Neutrophil (primary cell): ENCODE data around the gene SHC4.

ENCODE experiments used
- H3K27ac ChIP-seq: fragments of 200-600 bp; sonication (generic); 2 replicates; pipeline ENCODE4 v1.5.1; 2016; ENCODE audit warnings: mild to moderate bottlenecking, moderate library complexity
- H3K27me3 ChIP-seq: fragments of 200-600 bp; sonication (generic); 2 replicates; pipeline ENCODE4 v1.6.0; 2016; ENCODE audit warnings: mild to moderate bottlenecking
- H3K36me3 ChIP-seq: fragments of 200-600 bp; sonication (generic); 2 replicates; pipeline ENCODE4 v1.5.1; 2017
- H3K4me1 ChIP-seq, 2 experiments: fragments of 200-600 bp in 1 of 2; sonication (generic) in 1 of 2; 1 replicate in 1 of 2; 2 replicates in 1 of 2; pipeline versions ENCODE4 v1.5.1 to v1.6.1; 2013 to 2016; ENCODE audit warnings: low read depth in 1 of 2, low read length in 1 of 2, mild to moderate bottlenecking in 1 of 2, moderate library complexity in 1 of 2; ENCODE audit not compliant: control insufficient read depth in 1 of 2, insufficient read depth in 1 of 2
- H3K4me3 ChIP-seq, 2 experiments: fragments of 200-600 bp in 1 of 2; sonication (generic) in 1 of 2; 1 replicate in 1 of 2; 2 replicates in 1 of 2; pipeline ENCODE4 v1.5.1; 2013 to 2016; ENCODE audit warnings: low read depth in 1 of 2, low read length in 1 of 2, mild to moderate bottlenecking in 1 of 2, moderate library complexity in 1 of 2
- H3K9me3 ChIP-seq: fragments of 200-600 bp; sonication (generic); 2 replicates; pipeline ENCODE4 v1.5.1; 2016
- TF ChIP-seq, protein P1 (sequence below): fragments of 200-600 bp; sonication (generic); IDR thresholded peaks from 2 replicates; pipeline ENCODE4 v1.5.1; 2016; ENCODE audit warnings: antibody characterized with exemption

SHC4 gene, protein sequence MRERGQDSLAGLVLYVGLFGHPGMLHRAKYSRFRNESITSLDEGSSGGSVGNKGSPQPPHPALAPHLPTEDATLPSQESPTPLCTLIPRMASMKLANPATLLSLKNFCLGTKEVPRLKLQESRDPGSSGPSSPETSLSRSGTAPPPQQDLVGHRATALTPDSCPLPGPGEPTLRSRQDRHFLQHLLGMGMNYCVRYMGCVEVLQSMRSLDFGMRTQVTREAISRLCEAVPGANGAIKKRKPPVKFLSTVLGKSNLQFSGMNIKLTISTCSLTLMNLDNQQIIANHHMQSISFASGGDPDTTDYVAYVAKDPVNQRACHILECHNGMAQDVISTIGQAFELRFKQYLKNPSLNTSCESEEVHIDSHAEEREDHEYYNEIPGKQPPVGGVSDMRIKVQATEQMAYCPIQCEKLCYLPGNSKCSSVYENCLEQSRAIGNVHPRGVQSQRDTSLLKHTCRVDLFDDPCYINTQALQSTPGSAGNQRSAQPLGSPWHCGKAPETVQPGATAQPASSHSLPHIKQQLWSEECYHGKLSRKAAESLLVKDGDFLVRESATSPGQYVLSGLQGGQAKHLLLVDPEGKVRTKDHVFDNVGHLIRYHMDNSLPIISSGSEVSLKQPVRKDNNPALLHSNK

DNA sequence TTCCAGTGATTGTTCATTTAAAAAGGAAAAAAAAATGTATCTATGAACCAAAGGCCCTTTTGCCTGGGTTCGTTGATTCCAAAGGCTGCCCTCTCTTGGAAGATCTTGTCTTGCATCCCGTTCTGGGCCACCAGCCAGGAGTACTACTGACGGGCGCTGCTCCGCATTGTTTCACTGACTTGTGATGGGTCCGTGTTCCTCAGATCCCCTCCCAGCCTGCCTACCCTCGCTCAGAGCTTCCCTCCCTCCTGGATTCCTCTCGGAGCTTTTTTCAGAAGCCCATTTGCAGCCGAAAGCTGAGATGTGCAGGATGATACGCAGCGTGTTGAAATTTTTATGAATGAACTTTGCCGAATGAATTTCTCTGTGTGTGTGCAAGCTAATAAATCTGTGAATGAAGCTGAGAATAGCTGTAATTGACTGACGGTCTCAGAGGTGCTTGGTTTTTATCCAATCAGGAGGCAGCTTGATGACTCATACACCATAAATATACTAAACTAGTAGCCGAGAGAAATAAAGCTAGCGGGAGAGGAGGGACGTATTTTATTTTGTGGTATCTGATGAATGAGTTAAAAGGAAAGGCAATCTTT, at the start of gene SHC4:
TSS of gene SHC4 (minus strand) at position 396 of the 590 bp plus-strand sequence. CDS start 904 bp downstream, outside the sequence.
- Histone ChIP-seq H3K4me3 (peak within 1 kb of the TSS; percentile 30 to 47), H3K27me3 (peaks cover 78% of the 10 kb centered on the region), H3K4me1 (peaks cover 18 to 26% of the 10 kb centered on the region in 2 experiments), H3K36me3 (no peaks in the 10 kb centered on the region), H3K27ac (no peak within 1 kb of the TSS), H3K9me3 (no peaks in the 10 kb centered on the region)
- TF ChIP-seq, protein P1, sequence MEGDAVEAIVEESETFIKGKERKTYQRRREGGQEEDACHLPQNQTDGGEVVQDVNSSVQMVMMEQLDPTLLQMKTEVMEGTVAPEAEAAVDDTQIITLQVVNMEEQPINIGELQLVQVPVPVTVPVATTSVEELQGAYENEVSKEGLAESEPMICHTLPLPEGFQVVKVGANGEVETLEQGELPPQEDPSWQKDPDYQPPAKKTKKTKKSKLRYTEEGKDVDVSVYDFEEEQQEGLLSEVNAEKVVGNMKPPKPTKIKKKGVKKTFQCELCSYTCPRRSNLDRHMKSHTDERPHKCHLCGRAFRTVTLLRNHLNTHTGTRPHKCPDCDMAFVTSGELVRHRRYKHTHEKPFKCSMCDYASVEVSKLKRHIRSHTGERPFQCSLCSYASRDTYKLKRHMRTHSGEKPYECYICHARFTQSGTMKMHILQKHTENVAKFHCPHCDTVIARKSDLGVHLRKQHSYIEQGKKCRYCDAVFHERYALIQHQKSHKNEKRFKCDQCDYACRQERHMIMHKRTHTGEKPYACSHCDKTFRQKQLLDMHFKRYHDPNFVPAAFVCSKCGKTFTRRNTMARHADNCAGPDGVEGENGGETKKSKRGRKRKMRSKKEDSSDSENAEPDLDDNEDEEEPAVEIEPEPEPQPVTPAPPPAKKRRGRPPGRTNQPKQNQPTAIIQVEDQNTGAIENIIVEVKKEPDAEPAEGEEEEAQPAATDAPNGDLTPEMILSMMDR = no peak

DNA sequence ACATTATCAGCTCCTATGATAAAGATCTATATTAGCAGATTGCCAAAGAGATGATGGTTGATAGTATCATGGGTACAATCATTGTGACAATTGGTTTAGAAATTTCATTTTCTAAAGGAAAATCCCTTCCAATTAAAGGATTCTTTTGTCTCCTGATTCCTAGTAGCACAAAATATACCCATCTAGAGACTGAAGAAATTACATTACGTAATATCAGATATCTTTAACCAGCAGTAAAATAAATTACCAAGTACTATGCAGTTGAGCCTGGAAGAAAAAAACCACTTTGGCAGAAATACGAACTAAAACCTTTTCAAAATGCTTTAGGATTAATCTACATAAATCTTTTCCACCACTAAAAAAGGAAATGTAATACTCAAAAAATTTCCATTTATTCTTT, 35.6 kb upstream of the SHC4 start:
- no peaks in the 10 kb centered on the region for H3K27me3 ChIP-seq
- H3K4me1 ChIP-seq = no peaks in the 10 kb centered on the region
- TF ChIP-seq, protein P1 = no peak
- H3K36me3 ChIP-seq = peaks cover 66% of the 10 kb centered on the region
- H3K4me3 ChIP-seq = no peak overlapping the region
- no peaks in the 10 kb centered on the region for H3K9me3 ChIP-seq
- H3K27ac ChIP-seq = no peak overlapping the region

- TF ChIP-seq, protein P1 = no peak
- H3K9me3 ChIP-seq = no peaks in the 10 kb centered on the region
Observed at GRCh38 chr15:48996276-48996675, 32.6 kb upstream of the SHC4 start.

GRCh38 chr15:48993380-48993779, 29.7 kb upstream of the SHC4 start:
- peaks cover 74% of the 10 kb centered on the region for H3K36me3 ChIP-seq
- H3K27me3 ChIP-seq = no peaks in the 10 kb centered on the region
- no peak overlapping the region for H3K27ac ChIP-seq
- H3K9me3 ChIP-seq = no peaks in the 10 kb centered on the region
- no peaks in the 10 kb centered on the region for H3K4me1 ChIP-seq
- TF ChIP-seq, protein P1 = no peak
- no peak overlapping the region for H3K4me3 ChIP-seq

More at GRCh38 chr15:48996276-48996675, 32.6 kb upstream of the SHC4 start:
- no peaks in the 10 kb centered on the region for H3K27me3 ChIP-seq
- peaks cover 84% of the 10 kb centered on the region for H3K36me3 ChIP-seq
- H3K4me1 ChIP-seq = no peaks in the 10 kb centered on the region
- no peak overlapping the region for H3K4me3 ChIP-seq
- H3K27ac ChIP-seq = no peak overlapping the region

GRCh38 chr15:48992545-48992944, 28.8 kb upstream of the SHC4 start:
- Histone ChIP-seq H3K27ac (peak overlapping the region; percentile 10), H3K4me1 (no peaks in the 10 kb centered on the region), H3K27me3 (no peaks in the 10 kb centered on the region), H3K4me3 (no peak overlapping the region), H3K36me3 (peaks cover 72% of the 10 kb centered on the region), H3K9me3 (no peaks in the 10 kb centered on the region)
- TF ChIP-seq, protein P1 = no peak
